Astrocyte (in vitro differentiated cells and primary cell): Measurements from ENCODE around the gene TINCR.

Experiments
- CTCF ChIP-seq: IDR thresholded peaks from 2 replicates; pipeline ENCODE4 v1.5.1; 2011; ENCODE audit warnings: low read depth, mild to moderate bottlenecking, inconsistent platforms, low read length, moderate library complexity; ENCODE audit not compliant: insufficient read depth
- EZH2 ChIP-seq: IDR thresholded peaks from 2 replicates; pipeline ENCODE4 v1.6.1; 2012; ENCODE audit warnings: mild to moderate bottlenecking, low read length, inconsistent platforms; ENCODE audit not compliant: insufficient read depth

GRCh38 chr19:5533257-5533656 lies 34.5 kb downstream of the TINCR start:
- TF ChIP-seq CTCF (no peak), EZH2 (no peak)
